ENCODE measurements around the gene HOXC13.

DNA sequence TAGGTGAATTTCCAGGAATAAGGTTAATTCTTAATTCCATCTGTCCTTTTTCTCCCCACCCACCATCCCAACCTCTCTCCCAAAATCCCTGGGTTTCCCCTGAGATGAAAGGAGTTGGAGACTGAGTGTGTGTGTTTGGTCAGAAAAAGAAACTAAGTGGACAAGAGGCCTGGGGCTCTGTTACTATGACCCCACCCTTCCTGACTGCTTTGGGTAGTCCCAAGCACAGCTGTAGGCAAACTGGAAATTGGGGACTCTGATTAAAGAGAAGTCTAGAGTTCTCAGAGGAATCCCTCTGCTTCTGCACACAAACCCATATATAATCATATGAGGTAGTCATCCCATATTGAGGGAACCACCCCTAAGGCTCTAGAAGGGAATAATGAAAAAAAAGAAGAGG lies 9.1 kb downstream of the HOXC13 start:
- TF ChIP-seq, protein P1, sequence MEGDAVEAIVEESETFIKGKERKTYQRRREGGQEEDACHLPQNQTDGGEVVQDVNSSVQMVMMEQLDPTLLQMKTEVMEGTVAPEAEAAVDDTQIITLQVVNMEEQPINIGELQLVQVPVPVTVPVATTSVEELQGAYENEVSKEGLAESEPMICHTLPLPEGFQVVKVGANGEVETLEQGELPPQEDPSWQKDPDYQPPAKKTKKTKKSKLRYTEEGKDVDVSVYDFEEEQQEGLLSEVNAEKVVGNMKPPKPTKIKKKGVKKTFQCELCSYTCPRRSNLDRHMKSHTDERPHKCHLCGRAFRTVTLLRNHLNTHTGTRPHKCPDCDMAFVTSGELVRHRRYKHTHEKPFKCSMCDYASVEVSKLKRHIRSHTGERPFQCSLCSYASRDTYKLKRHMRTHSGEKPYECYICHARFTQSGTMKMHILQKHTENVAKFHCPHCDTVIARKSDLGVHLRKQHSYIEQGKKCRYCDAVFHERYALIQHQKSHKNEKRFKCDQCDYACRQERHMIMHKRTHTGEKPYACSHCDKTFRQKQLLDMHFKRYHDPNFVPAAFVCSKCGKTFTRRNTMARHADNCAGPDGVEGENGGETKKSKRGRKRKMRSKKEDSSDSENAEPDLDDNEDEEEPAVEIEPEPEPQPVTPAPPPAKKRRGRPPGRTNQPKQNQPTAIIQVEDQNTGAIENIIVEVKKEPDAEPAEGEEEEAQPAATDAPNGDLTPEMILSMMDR (IDR thresholded peaks at IDR 0.05; ENCODE audit: borderline replicate concordance, extremely low read depth, low read length, poor library complexity, severe bottlenecking) = no peak
- no peak for TF ChIP-seq EZH2 (IDR thresholded peaks at IDR 0.05; ENCODE audit: borderline replicate concordance, low read depth, low read length, severe bottlenecking)
